Measurements from ENCODE around the gene MICAL2.

Gene MICAL2

GRCh38 chr11:12174128-12174476 lies 63.7 kb downstream of the MICAL2 start:
- no peak overlapping the region for H3K4me3 ChIP-seq (ENCODE audit: low read depth, low read length)
- no peak for DNase-seq (ENCODE audit: low read depth, low spot score)
- in situ Hi-C loops (cut with HindIII; ENCODE audit: low sequenced_read_pairs) = no loop called here
- no peak for TF ChIP-seq CTCF (IDR thresholded peaks at IDR 0.05; ENCODE audit: low read depth, low read length)

DNA sequence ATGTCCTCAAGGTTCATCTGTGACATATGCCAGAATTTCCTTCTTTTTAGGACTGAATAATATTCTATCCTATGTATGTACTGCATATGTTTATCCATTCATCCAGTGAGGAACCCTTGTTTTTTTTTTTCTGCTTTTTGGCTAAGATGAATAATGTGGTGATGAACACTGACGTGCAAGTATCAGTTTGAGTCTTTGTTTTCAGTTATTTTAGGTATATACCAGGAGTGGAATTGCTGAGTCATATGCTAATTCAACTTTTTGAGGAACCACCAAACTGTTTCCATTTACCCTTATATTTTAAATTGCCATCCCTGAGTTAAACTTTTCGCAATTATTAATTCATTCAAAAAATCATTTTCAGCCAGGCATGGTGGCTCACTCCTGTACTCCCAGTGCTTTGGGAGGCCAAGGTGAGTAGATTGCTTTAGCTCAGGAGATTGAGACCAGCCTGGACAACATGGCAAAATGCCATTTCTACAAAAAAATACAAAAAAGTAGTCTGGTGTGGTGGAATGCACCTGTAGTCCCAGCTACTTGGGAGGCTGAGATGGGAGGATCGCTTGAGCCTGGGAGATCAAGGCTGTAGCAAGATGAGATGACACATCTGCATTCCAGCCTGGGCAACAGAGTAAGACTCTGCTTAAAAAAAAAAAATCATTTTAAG lies 64.2 kb downstream of the MICAL2 start:
- no peak overlapping the region for H3K4me3 ChIP-seq (ENCODE audit: low read depth, low read length)
- peak; percentile 71 for DNase-seq (ENCODE audit: low read depth, low spot score)
- no peak for TF ChIP-seq CTCF (IDR thresholded peaks at IDR 0.05; ENCODE audit: low read depth, low read length)
- in situ Hi-C loops (cut with HindIII; ENCODE audit: low sequenced_read_pairs) = no loop called here

DNA sequence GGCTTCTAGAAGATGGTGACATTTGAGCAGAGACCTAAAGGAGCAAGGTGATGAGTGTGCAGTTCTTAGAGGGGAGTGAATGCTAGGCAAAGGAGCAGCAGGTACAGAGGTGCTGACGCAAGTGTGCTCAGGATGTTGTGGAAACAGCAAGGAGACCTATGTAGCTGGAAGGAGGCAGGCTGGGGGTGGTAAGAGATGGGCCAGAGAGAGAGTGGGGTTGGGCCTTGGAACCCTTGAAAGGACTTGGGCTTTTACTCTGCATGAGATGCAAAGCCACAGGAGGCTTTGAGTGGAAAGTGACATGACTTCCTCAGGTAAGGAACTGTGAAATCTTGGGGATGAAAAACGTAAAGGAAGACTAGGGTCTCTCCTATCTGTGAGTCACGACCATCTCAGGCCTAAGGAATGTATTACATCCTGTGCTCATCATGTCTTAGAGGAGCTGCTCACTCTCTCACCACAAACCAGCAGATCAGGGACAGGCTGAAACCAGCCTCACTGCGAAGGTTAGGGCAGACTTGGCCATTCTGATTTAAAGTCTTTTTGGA lies 65.4 kb downstream of the MICAL2 start:
- DNase-seq (ENCODE audit: low read depth, low spot score) = peak; percentile 93
- in situ Hi-C loops (cut with HindIII; ENCODE audit: low sequenced_read_pairs) = no loop called here
- H3K4me3 ChIP-seq (ENCODE audit: low read depth, low read length) = no peak overlapping the region
- no peak for TF ChIP-seq CTCF (IDR thresholded peaks at IDR 0.05; ENCODE audit: low read depth, low read length)

- no peak for TF ChIP-seq CTCF (IDR thresholded peaks at IDR 0.05; ENCODE audit: low read depth, low read length)
- no peak for DNase-seq (ENCODE audit: low read depth, low spot score)
- no peak overlapping the region for H3K4me3 ChIP-seq (ENCODE audit: low read depth, low read length)
Measured at GRCh38 chr11:12176410-12176809, 66.0 kb downstream of the MICAL2 start.

DNA sequence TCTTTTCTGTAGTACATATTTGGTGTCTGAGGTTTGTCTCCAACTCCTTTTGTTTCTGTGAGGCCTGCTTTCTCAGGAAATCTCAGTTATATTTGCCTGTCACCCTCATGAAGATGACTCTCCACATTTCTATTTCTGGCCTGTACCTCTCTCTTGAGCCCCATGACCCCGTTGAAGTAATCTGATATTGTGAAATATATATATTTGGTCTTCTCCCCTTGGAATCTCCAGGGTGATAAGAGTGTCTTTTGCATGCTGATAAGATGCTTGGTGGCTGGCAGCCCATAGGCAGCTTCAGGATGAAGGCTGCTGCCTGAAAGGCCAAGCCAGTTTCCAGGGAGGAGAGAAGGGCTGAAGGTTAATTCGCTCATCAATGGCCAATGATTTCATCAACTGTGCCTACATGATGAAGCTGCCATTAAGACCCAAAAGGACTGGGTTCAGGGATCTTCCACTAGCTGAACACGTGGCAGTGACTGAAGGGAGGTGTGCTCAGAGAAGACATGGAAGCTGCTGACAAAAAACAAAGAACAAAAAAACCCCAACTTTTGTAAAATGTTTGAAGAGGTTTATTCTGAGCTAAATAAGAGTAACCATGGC lies 67.4 kb downstream of the MICAL2 start:
- in situ Hi-C loops (cut with HindIII; ENCODE audit: low sequenced_read_pairs) = no loop called here
- TF ChIP-seq CTCF (IDR thresholded peaks at IDR 0.05; ENCODE audit: low read depth, low read length) = no peak
- no peak for DNase-seq (ENCODE audit: low read depth, low spot score)
- no peak overlapping the region for H3K4me3 ChIP-seq (ENCODE audit: low read depth, low read length)

More at GRCh38 chr11:12176410-12176809, 66.0 kb downstream of the MICAL2 start:
- in situ Hi-C loops (cut with HindIII; ENCODE audit: low sequenced_read_pairs) = no loop called here

GRCh38 chr11:12179019-12179418 lies 68.6 kb downstream of the MICAL2 start:
- in situ Hi-C loops (cut with HindIII; ENCODE audit: low sequenced_read_pairs) = no loop called here
- no peak for DNase-seq (ENCODE audit: low read depth, low spot score)
- TF ChIP-seq CTCF (IDR thresholded peaks at IDR 0.05; ENCODE audit: low read depth, low read length) = no peak

More at GRCh38 chr11:12179019-12179418, 68.6 kb downstream of the MICAL2 start:
- no peak overlapping the region for H3K4me3 ChIP-seq (ENCODE audit: low read depth, low read length)
